MCF 10A (cell line): ENCODE measurements around the gene MIPOL1. TPM values are rescaled to one million over a fixed set of nuclear protein-coding genes. Genes with fewer than 3 reads are reported as not detected.

Source experiments
- BruUV-seq: library from RNA; stranded (reverse); fragments of 400-500 nt; replicated peaks from 2 replicates; lab custom pipeline; 2021; lab: Mats Ljungman, UMichigan
- CTCF ChIA-PET: fragments of 300-600 bp; sonication (Branson Sonifier 250); formaldehyde crosslinking; extraction: SDS; loops from one replicate; lab custom pipeline; 2021; ENCODE audit warnings: antibody characterized with exemption, inconsistent platforms; lab: Yijun Ruan, JAX
- POLR2A ChIA-PET: fragments of 300-600, 350-650 bp; sonication (Branson Sonifier 250); formaldehyde crosslinking; extraction: SDS; loops from one replicate; lab custom pipeline; 2020; ENCODE audit warnings: antibody characterized with exemption, inconsistent platforms; lab: Yijun Ruan, JAX
- DNase-seq: peaks from one replicate; pipeline ENCODE4 v3.0.0-alpha.2; 2018; ENCODE audit not compliant: unreplicated experiment
- H3K27ac Mint-ChIP-seq: one replicate; pipeline ENCODE4 v1.8.0; 2022; ENCODE audit warnings: mild to moderate bottlenecking, low read depth, mixed read lengths; ENCODE audit not compliant: unreplicated experiment
- H3K27me3 Mint-ChIP-seq: one replicate; pipeline ENCODE4 v1.8.0; 2022; ENCODE audit warnings: mixed read lengths; ENCODE audit not compliant: insufficient read depth, unreplicated experiment
- H3K36me3 Mint-ChIP-seq: one replicate; pipeline ENCODE4 v1.8.0; 2022; ENCODE audit warnings: mild to moderate bottlenecking, moderate library complexity, mixed read lengths; ENCODE audit not compliant: insufficient read depth, unreplicated experiment
- H3K4me1 Mint-ChIP-seq: one replicate; pipeline ENCODE4 v1.8.0; 2022; ENCODE audit warnings: mixed read lengths; ENCODE audit not compliant: insufficient read depth, unreplicated experiment
- H3K4me3 Mint-ChIP-seq: one replicate; pipeline ENCODE4 v1.8.0; 2022; ENCODE audit warnings: mild to moderate bottlenecking, moderate library complexity, mixed read lengths; ENCODE audit not compliant: unreplicated experiment
- H3K9me3 Mint-ChIP-seq: one replicate; pipeline ENCODE4 v1.8.0; 2022; ENCODE audit warnings: mixed read lengths; ENCODE audit not compliant: unreplicated experiment
- CTCF ChIP-seq: fragments of 200-600 bp; IDR thresholded peaks from one replicate; pipeline ENCODE4 v1.8.0; 2022; ENCODE audit warnings: antibody characterized with exemption, mild to moderate bottlenecking; ENCODE audit not compliant: unreplicated experiment
- intact Hi-C: fragments of 100-400 bp; cut with micrococcal nuclease; formaldehyde crosslinking; loops from 2 replicates; pipeline ENCODE4 v1.14.1; 2022
- total RNA-seq: library from RNA; stranded (reverse); gene quantifications from 2 replicates; pipeline ENCODE4 v1.2.3, GENCODE V29; 2022

The MIPOL1 gene
- total RNA-seq, 1 experiment from 2014 or later, result 16.3 TPM

DNA sequence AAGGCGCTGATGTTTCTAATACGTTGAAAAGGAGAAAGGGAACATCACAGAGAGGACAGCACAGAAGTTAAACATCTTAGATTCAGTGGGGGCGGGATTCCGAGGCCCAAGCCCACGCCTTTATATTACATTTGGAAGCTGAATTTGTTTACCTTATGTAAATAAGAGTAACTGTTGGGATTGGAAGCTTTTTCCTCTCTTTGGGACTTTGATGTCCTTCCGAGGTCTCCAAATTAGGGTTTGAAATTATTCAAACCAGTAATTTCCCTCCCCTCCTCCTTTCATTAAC is 390.9 kb downstream of the MIPOL1 start:
- no peaks in the 10 kb centered on the region for H3K9me3 Mint-ChIP-seq

DNA sequence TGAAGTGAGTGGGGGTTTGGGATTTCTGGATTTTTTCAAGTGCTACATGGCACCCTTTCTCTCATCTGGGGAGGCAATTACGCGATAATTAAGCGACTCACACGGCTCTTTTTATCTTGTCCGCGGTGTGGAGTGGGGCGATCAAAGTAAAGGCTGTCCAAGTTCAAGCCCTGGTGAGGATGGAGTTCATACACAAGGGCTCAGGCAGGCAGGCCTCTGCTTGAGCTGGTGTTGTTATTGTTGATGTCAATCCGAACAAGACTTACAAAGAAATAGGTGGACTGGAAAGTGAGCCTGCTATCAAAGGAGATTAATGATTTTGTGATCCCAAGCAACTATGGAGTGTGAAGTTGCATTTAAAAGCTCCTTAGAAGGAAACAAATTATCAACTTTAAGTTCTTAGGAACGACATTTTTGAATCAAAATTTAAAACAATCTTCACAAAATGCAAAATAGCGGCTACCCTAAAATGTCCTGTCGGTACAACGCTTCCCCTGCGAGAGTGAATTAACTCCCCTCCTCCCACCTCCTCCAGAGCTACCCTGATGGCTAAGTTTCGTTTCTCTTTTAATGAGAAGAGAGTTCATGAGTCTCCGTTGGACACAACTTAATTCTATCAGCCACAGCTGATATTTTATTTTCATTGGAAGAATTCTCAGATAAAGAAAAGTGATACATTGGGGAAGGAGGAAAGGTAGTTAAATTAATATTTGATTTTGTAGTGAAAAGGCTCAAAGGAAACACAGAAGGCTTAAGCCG is 391.4 kb downstream of the MIPOL1 start:
- Mint-ChIP-seq H3K4me1 (peaks cover 5% of the 10 kb centered on the region), H3K27ac (no peak overlapping the region), H3K36me3 (no peaks in the 10 kb centered on the region), H3K27me3 (no peaks in the 10 kb centered on the region), H3K4me3 (no peak overlapping the region), H3K9me3 (no peaks in the 10 kb centered on the region)
- no TSS peak for BruUV-seq
- ChIA-PET POLR2A (interaction anchor here (0.6 kb wide), 1 partner anchor 36 kb away, joined by 3 read pairs; no protein-coding TSS in a partner anchor), CTCF (interaction anchor here (0.5 to 1.6 kb wide), 6 partner anchors 16 to 1836 kb away, joined by 3 to 6 read pairs (median 4); no protein-coding TSS in a partner anchor)
- intact Hi-C loops, result no loop called here
- no peak for TF ChIP-seq CTCF
- DNase-seq, result no peak

More for the DNA sequence above, 390.9 kb downstream of the MIPOL1 start:
- TF ChIP-seq CTCF, result no peak
- DNase-seq, result no peak
- H3K4me1 Mint-ChIP-seq, result peaks cover under 1% of the 10 kb centered on the region
- no peak overlapping the region for H3K27ac Mint-ChIP-seq
- BruUV-seq, result no TSS peak
- no peaks in the 10 kb centered on the region for H3K27me3 Mint-ChIP-seq
- no peaks in the 10 kb centered on the region for H3K36me3 Mint-ChIP-seq
- POLR2A ChIA-PET, result no interaction called here
- intact Hi-C loops, result no loop called here
- CTCF ChIA-PET, result interaction anchor here (0.5 to 1.6 kb wide), 4 partner anchors 16 to 1837 kb away, joined by 3 to 6 read pairs (median 4); no protein-coding TSS in a partner anchor
- no peak overlapping the region for H3K4me3 Mint-ChIP-seq

- H3K4me1 Mint-ChIP-seq, result peaks cover 7% of the 10 kb centered on the region
- CTCF ChIA-PET, result interaction anchor here (0.6 to 1.6 kb wide), 4 partner anchors 285 to 1278 kb away, joined by 3 to 6 read pairs (median 4); no protein-coding TSS in a partner anchor
- intact Hi-C loops, result loop anchor here (10.0 kb wide), 1 partner anchor 115 kb away; no protein-coding TSS in a partner anchor
Measured at GRCh38 chr14:37589715-37590427, 392.1 kb downstream of the MIPOL1 start.

More at GRCh38 chr14:37589715-37590427, 392.1 kb downstream of the MIPOL1 start:
- Mint-ChIP-seq H3K27me3 (no peaks in the 10 kb centered on the region), H3K4me3 (no peak overlapping the region), H3K27ac (no peak overlapping the region), H3K36me3 (no peaks in the 10 kb centered on the region), H3K9me3 (no peaks in the 10 kb centered on the region)
- POLR2A ChIA-PET, result no interaction called here
- no peak for DNase-seq
- no TSS peak for BruUV-seq
- TF ChIP-seq CTCF, result no peak
